ENCODE results near the gene TIMM17A.
"Not testable (repeated sequence)": the region's sequence is repeated elsewhere in the genome, so short reads cannot be mapped to it uniquely, and the experiment has no call there.

TIMM17A gene

DNA sequence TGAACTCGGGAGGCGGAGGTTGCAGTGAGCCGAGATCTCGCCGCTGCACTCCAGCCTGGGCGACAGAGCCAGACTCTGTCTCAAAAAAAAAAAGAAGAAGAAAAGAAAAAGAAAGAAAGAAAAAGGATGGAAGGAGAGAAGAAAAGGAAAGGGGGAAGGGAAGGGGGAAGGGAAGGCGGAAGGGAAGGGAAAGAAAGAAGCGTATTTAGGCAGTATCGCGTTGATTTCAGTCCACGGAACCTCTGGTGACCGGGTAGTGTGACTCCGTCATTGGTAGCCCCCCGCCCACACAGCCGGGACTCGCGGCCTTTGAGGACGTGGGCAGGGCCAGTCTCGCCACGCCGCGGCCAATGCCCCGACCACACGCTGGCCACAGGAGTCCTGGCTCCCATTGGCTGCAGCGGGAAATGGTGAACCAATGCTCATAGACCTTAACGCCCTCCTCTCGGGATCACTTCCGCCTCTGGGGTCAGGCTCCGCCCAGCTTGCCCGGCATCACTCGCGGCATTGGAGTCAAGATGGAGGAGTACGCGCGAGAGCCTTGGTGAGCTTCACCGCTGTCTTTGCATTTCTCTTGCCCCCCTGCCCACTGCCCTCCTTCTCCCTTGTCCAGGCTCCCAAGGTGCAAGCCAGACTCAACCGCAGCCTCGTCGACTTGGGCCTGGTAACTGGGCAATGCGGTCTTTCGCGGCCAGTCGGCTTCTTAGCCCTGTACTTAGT, at the start of gene TIMM17A:
Gene TIMM17A, plus strand, starts transcription at position 495 of the 720 bp plus-strand sequence. Its CDS starts 24 bp downstream, at position 519.
- peak; percentile 95 for FAIRE-seq

DNA sequence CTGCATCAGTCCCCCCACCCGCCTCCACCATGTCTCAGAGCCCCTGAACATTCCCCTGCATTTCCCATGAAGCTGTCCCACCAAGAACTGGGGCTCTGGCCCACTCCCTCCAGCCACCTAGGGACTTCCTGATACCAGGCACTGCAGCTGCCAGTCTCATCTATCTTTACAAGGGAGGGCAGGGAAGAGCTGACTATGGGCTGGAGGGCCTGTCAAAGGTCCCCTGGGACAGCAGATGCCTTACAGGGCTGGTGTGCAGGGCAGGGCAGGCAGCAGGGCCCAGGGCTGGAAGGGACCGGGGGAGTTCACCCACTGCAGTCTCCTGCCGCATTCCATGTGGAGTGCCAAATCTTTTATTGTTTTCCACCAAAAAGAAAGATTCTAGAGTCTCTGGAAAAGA, 49.0 kb upstream of the TIMM17A start:
- no peak for FAIRE-seq

GRCh38 chr1:201907621-201908020, 47.7 kb upstream of the TIMM17A start:
- FAIRE-seq = no peak

DNA sequence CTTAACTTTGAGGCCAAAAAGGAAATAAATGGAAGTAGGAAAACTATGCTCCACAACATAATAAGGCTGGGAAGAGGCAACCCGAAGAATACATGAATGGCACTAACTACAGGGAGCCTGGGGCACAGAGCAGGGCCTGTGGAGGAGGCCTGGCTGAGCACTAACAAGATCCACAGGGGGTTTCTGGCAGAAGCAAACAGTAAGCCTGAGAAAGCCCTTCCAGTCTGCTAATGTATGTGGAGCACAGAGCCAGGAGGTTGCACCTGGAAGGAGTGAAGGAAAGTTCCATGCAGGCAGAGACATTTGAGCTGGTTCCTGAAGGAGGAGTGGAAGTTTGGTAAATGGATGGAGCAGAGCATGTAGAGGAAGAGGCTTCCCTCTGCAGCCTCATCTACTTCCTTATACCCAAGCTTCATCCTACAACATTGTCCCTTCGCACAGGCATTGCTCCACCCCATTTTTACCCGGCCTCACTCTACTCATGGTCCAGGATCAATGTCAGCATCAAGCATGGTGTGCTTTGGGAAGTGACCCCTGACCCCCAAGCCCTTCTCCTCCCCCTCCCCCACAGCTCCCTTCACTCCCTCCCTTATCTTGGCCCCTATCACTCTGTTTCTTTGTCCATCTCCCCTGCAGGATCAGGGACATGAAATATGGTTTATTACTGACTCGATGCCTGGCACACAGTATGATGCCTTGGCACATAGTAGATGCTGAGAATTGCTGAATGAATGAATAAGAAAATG, 43.3 kb upstream of the TIMM17A start:
- no peak for FAIRE-seq

GRCh38 chr1:201912832-201913231, 42.5 kb upstream of the TIMM17A start:
- FAIRE-seq = no peak

DNA sequence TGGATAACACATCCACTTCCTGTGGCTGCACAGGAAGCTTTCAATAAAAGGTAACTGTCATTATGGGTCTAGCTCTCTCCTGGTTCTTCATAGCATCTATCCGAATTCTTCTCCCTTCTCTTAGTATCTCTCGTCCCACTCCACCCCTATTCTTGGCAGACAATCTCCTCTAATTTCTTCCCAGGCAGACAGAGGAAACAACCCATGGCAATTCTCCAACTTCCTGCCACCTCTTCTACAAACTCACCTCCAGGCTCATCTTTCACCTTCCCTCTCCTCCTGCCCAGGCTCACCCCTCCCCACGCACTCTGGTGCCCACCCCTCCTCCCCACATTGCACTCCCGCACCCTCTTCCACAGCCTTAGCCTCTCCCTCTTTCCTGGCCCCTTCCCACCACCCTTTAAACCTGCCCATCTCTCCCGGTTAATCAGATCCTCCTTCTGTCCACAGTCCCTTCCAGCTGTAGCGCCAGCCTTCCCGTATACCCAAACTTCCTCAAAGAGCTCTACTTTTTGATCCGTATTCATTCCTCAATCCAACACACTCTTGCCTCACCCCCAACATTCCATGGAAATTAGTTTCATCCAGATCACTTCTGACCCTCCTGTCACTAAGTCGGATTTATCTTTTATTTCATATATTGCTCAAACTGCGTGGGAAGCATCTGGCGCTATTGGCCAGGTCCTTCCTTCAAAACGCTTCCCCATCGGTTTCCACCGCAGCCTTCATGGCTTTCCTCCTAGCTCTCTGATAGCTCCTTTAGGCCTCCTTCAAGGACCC, 40.7 kb upstream of the TIMM17A start:
- FAIRE-seq = no peak

DNA sequence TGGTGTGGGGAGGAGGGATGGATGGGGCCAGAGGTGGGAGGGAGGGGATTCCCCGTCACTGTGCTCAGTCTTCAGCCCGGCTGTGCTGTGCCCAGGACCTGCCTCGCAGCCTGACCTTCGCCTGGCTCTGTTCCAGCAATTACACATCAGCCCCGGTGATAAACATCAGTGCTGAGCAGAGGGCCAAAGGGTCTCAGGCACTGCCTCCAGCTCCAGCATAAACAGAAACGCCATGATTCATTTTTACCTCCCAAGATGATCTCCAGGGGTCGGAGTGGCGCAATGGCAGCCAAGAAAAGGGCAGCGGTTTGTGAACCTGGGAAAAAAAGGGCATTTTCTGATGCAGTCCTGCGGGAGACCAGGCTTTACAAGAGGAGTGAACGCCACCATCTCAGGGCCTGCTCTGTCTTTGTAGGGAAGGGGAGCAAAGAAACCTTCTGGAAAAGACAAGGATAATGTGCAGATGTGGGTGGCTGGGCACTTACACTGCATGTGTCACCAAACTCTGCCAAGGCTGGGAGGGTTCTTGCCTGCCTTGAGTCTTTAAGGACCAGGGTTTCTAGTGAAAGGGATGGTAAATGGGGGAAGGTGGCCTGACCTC, 38.6 kb upstream of the TIMM17A start:
- no peak for FAIRE-seq

GRCh38 chr1:201917362-201918033, 37.8 kb upstream of the TIMM17A start:
- no peak for FAIRE-seq

DNA sequence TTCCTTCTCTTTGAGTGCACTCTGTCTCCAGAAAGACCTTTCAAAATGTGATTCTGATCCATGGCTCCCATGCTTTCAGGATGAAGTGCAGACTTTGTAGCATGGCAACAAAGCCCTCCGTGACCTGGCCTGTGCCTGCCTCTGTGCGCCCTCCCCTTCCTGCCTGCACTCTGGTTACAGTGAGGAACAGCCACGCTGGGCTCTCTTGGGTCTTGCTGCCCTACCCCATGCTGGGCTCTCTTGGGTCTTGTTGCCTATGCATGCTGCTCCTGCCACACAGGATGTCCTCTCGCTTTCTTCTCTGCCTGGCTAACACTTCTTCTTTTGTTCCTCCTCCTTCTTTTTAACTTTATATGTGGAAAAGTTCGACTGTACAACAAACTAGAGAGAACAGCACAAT, 37.0 kb upstream of the TIMM17A start:
- no peak for FAIRE-seq

DNA sequence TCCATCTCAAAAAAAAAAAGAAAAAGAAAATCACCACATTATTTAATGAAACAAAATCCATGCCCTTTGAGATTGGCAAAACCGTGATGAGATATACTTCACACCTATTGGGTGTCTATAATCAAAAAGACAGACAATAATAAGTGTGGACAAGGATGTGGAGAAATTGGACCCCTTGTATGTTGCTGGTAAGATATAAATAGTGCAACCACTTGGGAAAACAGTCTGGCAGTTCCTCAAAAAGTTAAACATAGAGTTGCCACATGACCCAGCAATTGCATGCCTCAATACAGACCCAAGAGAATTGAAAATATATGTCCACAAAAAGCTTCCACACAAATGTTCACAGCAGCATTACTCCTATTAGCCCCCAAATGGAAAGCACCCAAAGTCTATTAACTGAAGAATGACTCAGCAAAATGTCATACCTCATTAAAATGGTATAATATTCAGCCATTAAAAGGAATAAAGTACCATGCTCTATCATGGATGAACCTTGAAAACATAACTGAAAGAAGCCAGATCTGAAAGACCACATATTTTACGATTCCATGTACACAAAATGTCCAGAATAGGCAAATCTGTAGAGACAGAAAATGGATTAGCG, 33.2 kb upstream of the TIMM17A start:
- no peak for FAIRE-seq

DNA sequence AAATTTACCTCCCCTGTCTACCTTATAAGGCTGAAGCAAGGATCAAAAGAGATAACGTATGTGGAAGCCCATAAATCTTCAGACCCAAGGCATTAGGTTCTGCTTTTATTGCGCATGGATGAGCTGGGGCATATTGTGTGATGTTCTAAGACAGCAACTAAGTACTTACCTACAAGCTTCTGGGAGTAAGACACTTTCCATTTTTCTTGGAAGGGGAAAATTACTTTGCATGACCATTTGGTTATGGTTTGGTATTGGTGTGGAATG, 30.1 kb upstream of the TIMM17A start:
- FAIRE-seq = no peak

DNA sequence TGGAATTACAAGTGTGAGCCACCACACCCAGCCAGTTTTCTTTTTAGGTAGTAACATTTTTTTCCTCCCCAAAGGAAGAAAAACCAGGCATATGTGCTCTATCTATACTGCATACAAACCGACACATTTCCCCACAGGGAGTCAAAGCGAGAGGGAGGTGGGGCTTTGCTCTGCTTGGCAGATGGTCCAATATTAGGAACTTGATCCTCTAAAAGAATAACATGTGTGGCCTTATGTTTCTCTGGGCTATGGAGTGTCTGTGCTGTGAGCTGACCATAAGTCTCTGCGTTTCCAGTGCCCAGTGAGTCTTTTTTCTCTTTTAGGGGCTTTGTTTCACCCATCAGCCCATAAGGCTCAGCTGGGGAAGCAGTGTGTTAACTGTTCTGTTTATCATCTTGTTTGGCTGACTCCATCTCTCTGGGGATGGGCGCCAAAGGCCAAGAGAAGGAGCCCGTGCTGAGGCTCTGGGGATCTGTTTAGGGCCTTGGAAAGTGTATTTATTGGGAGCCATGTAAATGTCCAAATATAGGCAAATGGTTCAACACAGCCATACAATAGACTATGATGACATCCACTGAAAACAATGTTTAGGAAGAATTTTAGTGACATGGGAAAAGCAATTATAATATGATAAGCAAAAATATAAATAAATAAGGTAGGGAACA, 29.2 kb upstream of the TIMM17A start:
- FAIRE-seq = no peak

DNA sequence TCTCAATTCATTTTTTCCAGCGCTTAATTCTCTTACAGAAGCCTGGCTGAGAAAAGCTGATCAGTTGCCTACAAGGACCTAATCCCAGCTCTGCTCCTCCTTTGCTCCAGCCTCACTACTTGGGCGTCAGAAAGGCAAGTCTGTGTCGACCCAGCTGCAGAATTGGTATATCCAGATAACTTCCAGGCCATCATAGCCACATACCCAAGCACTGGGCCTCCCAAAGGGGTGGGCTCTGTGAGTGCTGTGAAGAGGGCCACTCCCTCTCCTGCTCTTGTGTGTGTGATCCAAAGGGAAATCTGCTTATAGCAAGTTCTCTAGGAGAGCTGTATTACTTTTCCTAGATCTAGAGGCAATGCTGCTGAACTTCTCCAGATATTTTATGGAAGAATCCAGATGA, 27.0 kb upstream of the TIMM17A start:
- FAIRE-seq = no peak

GRCh38 chr1:201930137-201930536, 25.2 kb upstream of the TIMM17A start:
- no peak for FAIRE-seq

DNA sequence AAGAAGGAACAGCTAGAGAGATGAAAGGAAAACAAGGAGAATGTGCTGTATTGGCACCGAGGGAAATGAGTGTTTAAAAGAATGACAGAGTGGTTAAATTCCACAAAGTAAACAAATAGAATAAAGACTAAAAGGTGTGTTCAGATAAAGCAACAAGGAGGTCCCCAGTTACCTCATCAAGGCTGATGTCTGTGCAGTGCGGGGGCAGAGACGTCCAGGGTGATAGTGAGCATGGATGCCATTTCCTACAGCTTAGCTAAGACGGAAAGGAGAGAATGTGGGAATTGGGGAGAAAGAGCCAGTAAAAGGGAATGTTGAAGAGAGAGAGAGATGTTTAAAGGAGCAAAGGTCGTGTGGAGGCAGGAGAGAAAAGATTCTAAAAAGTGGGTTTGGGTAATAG, 24.5 kb upstream of the TIMM17A start:
- no peak for FAIRE-seq

DNA sequence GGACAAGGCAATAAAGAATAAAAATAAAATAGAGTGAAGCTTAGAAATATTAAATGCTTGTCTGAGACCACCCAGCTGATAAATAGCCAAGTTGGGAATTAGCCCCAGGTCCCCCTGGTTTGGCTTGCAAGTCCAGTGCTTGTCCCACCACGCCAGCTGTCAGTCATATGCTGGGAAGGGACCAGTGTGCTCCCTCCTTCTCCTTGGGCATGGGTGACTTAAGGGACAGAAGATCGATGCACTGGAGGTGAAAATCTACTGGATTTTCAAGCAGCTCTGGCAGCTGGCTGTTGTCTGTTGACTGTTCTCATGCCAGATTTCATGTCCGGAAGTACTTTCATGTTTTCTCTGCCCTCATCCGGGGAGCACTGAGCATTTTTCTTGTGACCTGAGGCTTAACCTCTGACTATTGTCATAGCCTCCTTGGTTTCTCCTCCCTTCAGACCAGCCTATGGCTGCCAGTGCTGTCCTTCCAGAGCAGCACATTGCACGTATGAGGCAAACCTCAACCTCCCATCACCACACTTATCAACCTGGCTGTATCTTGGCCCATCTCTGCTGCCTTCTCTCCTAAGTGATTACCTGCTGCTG, 21.4 kb upstream of the TIMM17A start:
- FAIRE-seq = no peak

DNA sequence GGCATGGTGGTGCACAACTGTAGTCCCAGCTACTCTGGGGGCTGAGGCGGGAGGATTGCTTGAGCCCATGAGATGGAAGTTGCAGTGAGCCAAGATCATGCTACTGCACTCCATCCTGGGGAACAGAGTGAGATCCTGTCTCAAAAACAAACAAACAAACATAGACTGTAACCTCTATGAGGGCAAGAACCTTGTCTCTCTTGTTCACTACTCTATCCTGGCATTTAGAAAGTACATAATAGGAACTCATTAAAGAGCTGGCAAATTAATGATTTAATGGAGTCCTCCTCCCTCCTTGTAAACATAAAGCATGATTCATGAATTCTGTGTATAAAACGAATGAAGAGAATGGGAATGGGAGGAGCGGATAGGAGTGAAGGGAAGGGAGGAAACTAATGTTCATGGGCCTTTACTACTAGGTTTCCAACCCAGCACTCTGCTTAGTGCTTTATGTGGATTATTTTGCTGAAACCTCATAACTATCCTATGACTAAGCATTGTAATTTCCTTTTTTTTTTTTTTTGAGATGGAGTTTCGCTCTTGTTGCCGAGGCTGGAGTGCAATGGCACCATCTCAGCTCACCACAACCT, 17.6 kb upstream of the TIMM17A start:
- FAIRE-seq = no peak

DNA sequence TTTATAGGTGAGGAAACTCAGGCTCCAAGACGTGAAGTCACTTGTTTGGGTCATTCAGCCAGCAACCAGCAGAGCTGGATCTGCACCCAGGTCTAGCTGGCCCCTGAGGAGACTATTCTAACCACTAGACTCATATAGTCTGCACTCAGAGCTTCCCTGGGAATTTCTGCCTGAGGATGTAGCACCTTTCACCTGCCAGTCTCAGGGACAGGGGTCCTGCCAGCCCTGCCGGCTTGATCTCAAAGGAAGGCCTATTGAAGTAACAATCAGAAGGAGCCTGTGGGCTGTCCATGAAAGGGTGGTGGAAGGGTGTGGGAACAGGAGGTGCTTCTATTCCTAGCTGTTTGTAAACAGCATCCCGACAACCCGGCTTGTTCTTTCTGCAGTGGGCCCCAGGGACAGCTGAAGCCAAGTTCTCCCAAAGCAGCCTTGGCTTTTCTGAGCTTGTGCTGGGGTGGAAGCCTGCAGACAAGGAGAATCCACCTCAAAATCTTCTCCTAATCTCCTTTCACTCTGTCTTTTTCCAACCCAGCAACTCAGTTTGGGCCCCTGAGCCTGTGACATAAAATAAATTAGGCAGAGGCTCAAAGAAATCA, 16.8 kb upstream of the TIMM17A start:
- FAIRE-seq = no peak

DNA sequence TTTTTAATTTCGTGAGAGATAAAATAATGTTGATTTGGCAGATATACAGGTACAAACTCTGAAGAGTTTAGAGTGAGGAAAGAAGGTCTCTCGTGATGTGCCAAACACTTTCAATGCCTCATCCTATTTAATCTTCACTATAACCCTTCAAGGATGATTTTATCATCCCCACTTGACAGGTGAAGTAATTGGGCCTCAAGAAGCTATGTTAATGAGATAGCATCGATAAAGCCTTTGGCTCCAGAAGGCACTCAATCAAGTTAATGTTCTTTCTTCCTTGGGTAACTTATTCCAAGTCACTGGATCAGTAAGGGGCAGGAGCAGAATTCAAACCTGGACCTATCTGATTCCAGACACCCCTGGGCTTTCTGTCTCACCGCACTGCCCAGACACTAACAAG, 16.2 kb upstream of the TIMM17A start:
- no peak for FAIRE-seq

DNA sequence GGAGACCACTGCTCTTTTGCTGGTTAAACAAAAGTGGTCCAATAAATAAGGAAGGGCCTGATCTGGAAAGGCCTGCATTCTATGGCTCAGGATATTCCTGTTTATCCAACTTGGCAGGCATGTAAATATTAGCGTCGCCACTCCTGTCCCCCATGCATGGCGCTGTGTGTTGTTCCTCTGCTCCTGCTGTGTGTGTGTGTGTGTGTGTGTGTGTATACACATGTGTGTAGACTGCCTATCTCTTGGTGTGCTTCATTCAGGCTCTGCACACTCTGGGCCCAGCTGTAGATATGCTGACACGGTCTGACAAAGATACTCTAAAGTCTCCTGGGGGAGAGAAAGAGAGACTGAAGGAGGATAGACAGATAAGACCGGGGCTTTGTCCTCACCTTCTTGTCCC, 15.7 kb upstream of the TIMM17A start:
- no peak for FAIRE-seq

- FAIRE-seq = not testable (repeated sequence)
Measured at GRCh38 chr1:201940316-201940715, 15.0 kb upstream of the TIMM17A start.

Data from endometrium (tissue), 2 donors.